GM18499 (cell line): Measurements from ENCODE around the gene NEK2.
"Not testable (repeated sequence)": the region's sequence is repeated elsewhere in the genome, so short reads cannot be mapped to it uniquely, and the experiment has no call there.

ENCODE experiments used
- ATAC-seq: cut with Tn5 transposase; IDR thresholded peaks from one replicate; pipeline ENCODE4 v1.9.1; 2021; ENCODE audit warnings: moderate number of reproducible peaks; ENCODE audit not compliant: insufficient read depth, unreplicated experiment

The NEK2 gene

GRCh38 chr1:211675230-211676105 lies at the start of gene NEK2:
Gene NEK2, minus strand, starts transcription at chr1:211675621. Its CDS starts 142 bp downstream, at chr1:211675479.
- ATAC-seq: peak; percentile 90

GRCh38 chr1:211724687-211725196 lies 49.3 kb upstream of the NEK2 start:
- no peak for ATAC-seq

GRCh38 chr1:211723273-211723672 lies 47.9 kb upstream of the NEK2 start:
- no peak for ATAC-seq

GRCh38 chr1:211722277-211723175 lies 47.1 kb upstream of the NEK2 start:
- ATAC-seq: no peak

- not testable (repeated sequence) for ATAC-seq
Observed at GRCh38 chr1:211716555-211716954, 41.1 kb upstream of the NEK2 start.

GRCh38 chr1:211715971-211716370 lies 40.5 kb upstream of the NEK2 start:
- no peak for ATAC-seq

DNA sequence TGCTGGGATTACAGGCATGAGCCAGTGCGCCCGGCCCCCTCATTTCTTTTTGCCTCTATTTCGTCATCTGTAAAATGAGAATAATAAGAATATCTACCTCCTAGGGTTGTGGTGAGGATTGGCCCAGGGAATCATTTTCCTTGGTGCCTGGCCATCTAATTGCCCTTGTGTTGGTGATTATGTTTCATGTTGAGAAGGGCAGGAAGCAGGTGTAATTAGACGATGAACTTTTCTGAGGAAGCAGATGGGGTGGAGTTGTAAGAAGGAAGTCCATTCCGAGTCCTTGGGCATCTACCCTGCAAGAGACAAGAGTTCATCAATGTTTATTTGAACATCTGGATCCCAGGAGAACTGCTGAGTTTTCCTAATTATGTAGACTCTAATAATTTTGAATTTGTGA lies 38.7 kb upstream of the NEK2 start:
- no peak for ATAC-seq

- ATAC-seq: no peak
Observed at GRCh38 chr1:211713231-211713630, 37.8 kb upstream of the NEK2 start.

- ATAC-seq: no peak
Observed at GRCh38 chr1:211711315-211711705, 35.9 kb upstream of the NEK2 start.

GRCh38 chr1:211710566-211711314 lies 35.3 kb upstream of the NEK2 start:
- ATAC-seq: no peak

DNA sequence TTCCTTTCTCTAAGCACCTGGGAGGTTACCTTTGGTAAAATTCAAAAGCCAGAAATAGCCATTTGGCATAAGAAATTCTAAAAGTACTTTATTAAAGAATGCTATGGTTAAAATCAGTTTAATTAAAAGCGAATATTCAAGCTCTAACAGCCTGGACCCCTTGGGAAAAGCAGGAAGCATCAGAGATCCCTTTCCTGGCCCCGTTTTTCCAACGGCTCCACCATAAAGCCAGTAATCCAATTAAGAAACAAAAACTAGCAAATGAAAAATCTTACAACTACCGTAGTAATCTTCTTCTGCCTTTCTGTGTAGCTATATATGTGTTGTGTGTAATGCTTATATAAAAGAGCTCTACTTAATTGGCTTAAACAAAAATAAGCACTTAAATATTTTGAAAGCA lies 33.5 kb upstream of the NEK2 start:
- no peak for ATAC-seq

DNA sequence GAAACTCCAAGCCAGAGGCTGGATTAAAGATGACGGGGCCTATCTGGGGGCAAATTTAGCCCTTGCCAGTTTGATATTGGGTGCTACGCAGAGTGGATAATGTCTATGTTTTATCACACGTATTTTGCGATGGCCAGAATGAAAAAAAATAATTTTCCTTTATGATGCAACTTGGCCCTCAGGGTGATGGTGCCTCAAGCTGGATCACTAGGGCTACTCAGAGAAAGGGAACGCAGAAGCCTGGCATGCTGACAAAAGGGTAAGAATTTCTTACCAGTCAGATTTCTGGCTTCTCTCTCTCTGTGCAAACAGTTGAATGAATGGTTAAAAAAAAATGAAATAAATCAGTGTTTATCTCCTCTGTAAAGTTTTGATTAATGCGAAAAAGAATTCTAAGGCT lies 32.6 kb upstream of the NEK2 start:
- ATAC-seq: no peak

DNA sequence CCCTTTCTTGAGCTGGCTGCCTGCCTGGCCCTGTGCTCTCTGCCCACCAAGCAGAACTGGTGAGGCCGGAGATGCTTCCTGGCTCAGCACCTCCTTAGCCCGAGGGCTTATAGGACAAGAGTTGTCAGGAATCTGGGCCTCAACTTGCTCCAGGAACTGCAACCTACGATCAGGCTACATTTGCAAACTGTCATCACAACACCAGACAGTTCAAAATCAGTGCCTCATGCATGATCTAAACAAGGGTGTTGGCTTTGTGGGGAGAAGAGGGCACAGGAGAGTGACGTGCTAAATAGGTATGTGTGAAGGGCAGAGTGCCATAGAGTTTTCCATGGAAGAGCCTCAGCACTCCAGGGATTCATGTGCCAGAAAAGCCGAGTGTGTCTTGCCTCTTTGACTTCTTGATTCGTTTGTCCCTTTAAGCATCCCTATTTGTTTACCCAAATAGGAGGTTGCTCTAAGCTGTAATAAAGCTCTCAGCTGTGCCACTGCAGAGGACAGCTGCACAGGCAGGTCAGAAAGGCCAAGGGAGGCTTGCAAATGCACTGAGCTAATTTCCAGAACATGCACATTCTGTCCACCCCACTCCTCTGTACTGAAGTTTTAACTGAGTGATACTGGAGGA lies 30.2 kb upstream of the NEK2 start:
- ATAC-seq: no peak

GRCh38 chr1:211704543-211704942 lies 29.1 kb upstream of the NEK2 start:
- ATAC-seq: no peak

DNA sequence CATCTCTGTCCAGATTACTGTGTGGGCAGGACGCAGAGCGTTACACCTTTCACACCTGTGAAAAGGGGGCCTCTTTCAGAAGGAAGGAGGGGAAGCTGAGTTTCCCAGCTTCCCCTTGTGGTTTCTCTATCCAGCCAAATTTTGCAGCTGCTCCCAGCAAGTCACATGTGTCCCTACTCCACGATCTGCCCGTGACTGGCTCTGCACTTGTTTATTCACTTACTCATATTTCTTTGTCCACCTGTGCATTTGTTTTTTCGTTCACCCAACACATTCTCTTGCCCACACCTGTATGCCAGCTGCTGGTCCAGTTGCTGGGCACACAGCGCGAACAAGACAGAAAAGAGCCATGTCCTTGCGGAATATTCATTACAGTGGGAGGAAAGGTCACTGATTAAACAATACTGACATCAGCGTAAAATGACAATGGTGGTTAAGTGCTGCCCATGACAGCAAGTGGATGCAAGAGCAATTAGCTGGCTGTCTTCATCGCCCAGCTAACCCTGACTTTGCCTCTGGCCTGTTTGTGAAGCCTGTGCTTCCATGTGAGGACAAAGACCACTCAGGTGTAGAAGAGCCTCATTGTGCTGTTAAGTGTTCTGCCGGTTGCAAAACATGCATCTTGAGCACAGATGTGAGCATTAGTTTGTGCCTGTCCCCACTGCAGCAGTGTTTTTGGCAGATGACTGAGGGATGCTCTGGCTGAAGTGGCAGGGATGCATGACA lies 28.6 kb upstream of the NEK2 start:
- ATAC-seq: no peak

DNA sequence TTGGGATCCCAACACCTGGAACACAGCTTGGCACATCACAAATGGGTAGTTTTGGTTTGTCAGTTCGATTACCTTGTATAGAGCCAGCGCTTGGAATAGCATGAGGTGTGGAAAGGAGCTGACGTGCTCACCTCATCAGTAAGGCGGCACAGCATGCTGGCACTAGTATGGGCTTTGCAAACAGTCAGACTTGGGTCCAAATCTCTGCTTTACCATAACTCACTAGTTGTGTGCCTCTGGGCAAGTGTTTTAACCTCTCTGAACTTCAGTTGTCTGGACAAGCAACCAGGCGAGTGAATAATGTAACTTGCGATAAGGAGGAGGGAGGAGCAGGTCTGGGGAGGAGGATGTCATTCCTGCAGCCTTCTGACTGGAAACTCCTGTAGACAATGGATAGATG lies 26.3 kb upstream of the NEK2 start:
- ATAC-seq: no peak

DNA sequence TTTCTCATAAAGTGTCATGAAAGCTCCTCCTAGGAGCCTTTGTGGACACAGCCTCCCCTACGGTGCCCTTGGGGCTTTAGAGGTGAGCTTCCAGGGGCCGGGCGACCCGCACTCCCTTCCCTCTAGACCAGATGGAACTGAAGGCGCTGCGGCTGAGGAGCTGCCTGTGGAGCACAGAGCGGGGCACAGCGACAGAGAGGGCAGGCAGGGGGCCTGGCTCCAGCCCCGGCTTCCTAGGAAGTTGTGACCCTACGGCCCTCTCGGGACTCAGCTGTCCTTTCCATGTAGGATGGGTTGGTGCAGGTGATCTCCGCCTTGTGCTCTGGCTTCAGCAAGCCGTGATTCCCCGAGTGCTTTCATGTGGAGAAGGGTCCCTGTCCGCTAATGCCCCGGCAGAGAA lies 23.6 kb upstream of the NEK2 start:
- ATAC-seq: no peak

GRCh38 chr1:211698161-211699026 lies 23.0 kb upstream of the NEK2 start:
- ATAC-seq: peak; percentile 29
